T follicular helper cell (primary cell): ENCODE results near the gene ZNF248.
"Not testable (repeated sequence)": the region's sequence is repeated elsewhere in the genome, so short reads cannot be mapped to it uniquely, and the experiment has no call there.

Experiments used
- DNase-seq: peaks from one replicate; pipeline ENCODE4 v3.0.0-alpha.2; 2020; ENCODE audit warnings: low read depth

ZNF248 gene

DNA sequence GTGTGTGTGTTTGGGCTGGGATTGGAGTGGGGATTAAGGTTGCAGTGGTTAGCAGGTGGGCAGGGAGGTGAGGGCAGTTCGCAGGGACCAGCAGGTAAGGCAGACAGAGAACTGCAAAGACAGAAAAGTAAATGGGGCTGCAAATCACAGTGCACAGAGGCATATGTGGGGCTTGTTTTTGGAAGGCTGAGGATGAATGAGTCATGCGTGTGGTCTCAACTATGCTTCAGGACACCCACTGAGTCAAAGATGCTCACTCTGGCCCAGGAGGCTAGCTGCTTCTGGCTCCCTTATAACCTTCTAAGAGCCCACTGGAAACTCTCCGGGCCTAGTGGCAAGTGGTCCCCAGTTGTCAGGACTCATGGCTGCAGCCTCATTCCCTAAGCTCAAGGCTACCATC, 118.2 kb downstream of the ZNF248 start:
- DNase-seq, result no peak

DNA sequence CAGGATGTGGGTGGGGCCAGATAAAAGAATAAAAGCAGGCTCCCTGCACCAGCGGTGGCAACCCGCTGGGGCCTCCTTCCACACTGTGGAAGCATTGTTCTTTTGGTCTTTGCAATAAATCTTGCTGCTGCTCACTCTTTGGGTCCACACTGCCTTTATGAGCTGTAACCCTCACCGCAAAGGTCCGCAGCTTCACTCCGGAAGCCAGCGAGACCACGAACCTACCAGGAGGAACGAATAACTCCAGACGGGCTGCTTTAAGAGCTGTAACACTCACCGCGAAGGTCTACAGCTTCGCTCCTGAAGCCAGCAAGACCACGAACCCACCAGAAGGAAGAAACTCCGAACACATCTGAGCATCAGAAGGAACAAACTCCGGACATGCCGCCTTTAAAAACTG, 119.2 kb downstream of the ZNF248 start:
- DNase-seq, result not testable (repeated sequence)

DNA sequence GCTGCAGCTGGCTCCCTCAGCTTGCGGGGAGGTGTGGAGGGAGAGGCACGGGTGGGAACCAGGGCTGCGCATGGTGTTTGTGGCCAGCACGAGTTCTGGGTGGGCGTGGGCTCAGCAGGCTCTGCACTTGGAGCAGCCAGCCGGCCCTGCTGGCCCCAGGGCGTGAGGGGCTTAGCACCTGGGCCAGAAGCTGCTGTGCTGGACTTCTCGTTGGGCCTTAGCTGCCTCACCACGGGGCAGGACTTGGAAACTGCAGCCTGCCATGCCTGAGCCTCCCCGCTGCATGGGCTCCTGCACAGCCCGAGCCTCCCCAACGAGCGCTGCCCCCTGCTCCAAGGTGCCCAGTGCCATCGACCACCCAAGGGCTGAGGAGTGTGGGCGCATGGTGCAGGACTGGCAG, 120.1 kb downstream of the ZNF248 start:
- DNase-seq, result no peak

DNA sequence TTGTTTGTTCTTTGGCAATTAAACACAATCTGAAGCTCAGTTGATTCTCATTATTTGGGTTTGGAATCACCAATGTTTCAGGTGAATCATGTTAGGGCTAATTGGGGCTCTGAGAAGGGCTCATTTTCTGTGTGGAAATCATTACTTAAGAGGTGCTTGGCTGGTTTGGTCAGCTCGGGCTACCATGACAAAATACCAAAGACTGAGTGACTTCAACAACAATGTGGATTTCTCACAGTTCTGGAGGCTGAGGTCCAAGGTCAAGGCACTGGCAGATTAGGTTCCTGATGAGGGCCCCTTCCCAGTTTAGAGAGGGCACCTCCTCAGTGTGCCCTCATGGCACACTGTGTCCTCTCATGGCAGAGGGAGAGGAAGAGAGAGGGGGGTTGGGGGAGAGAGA, 121.3 kb downstream of the ZNF248 start:
- no peak for DNase-seq

DNA sequence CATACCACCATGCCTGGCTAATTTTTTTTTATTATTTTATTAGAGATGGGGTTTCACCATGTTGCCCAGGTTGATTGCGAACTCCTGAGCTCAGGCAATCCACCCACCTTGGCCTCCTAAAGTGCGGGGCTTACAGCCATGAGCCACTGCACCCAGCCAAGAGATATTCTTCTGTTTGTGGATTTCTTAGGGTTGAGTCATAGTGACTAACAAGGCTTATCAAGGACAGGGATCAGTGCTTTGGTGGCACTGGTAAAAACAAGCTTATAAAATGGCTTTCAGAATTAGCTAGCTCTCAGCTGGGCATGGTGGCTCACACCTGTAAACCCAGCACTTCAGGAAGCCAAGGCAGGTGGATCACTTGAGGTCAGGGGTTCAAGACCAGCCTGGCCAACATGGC, 122.4 kb downstream of the ZNF248 start:
- DNase-seq, result no peak
